OCI-LY7 (cell line): Measurements from ENCODE around the gene SSU72.
"Not testable (repeated sequence)": the region's sequence is repeated elsewhere in the genome, so short reads cannot be mapped to it uniquely, and the experiment has no call there.

ENCODE experiments used
- CTCF ChIP-seq: fragments of 200-600 bp; sonication (generic); conservative IDR thresholded peaks from 2 replicates; pipeline ENCODE4 v1.5.1; 2014; ENCODE audit warnings: mild to moderate bottlenecking, antibody characterized with exemption, low read length, moderate library complexity, mixed read lengths
- EZH2phosphoT487 ChIP-seq: fragments of 200-600 bp; sonication (generic); IDR thresholded peaks from 2 replicates; pipeline ENCODE4 v1.6.1; 2018; ENCODE audit warnings: low read depth, borderline replicate concordance, mild to moderate bottlenecking, mixed run types, antibody characterized with exemption, low read length, moderate library complexity, mixed read lengths

- TF ChIP-seq CTCF, EZH2phosphoT487: not testable (repeated sequence)
Measured at GRCh38 chr1:1522536-1522935, 52.1 kb downstream of the SSU72 start.
